HepG2 (cell line): ENCODE results near the gene KNCN. TPM values are rescaled to one million over a fixed set of nuclear protein-coding genes. Genes with fewer than 3 reads are reported as not detected.

Experiments used
- ATAC-seq: fragments of 200-7000 bp; cut with Tn5 transposase; 3 replicates; pipeline ENCODE4 v1.9.1; 2020; ENCODE audit warnings: mild to moderate bottlenecking, moderate library complexity
- BruUV-seq: library from RNA; stranded (reverse); fragments of 400-500 nt; replicated peaks from 2 replicates; lab custom pipeline; 2021; lab: Mats Ljungman, UMichigan
- CTCF ChIA-PET: fragments of 300-600 bp; formaldehyde crosslinking; extraction: SDS; loops from one replicate; lab custom pipeline; 2021; ENCODE audit warnings: low total read pairs, inconsistent platforms, low intra/inter-chr PET ratio; lab: Yijun Ruan, JAX
- POLR2A ChIA-PET: fragments of 350-600 bp; sonication (Branson Sonifier 250); formaldehyde crosslinking; loops from one replicate; lab custom pipeline; 2020; ENCODE audit warnings: antibody characterized with exemption, inconsistent platforms; lab: Yijun Ruan, JAX
- DNase-seq: peaks from one replicate; pipeline ENCODE4 v3.0.0-alpha.2; 2015; ENCODE audit warnings: low spot score
- FAIRE-seq: peaks from 3 replicates; lab custom pipeline; 2011; peaks lifted over from hg19 to GRCh38; lab: Jason Lieb, UNC
- H2AFZ ChIP-seq: one replicate; pipeline ENCODE4 v1.6.1; 2011; ENCODE audit warnings: low read length, inconsistent platforms
- H3K27ac ChIP-seq: fragments of 300-600 bp; 3 replicates; pipeline ENCODE4 v1.8.0; 2011; ENCODE audit warnings: mixed run types, mild to moderate bottlenecking, mixed read lengths, low read length, inconsistent platforms; ENCODE audit not compliant: insufficient read depth; ENCODE audit errors: extremely low read length
- H3K27me3 ChIP-seq, 2 experiments: fragments of 200-600 bp in 1 of 2; 2 replicates in 1 of 2; 3 replicates in 1 of 2; pipeline versions ENCODE4 v1.6.0 to v1.8.0; 2011; ENCODE audit warnings: low read length in 2 of 2, mild to moderate bottlenecking in 2 of 2, moderate library complexity in 2 of 2, inconsistent platforms in 1 of 2; ENCODE audit not compliant: insufficient read depth in 2 of 2, control insufficient read depth in 1 of 2
- H3K36me3 ChIP-seq, 2 experiments: fragments of 200-600 bp in 1 of 2; replicated peaks in 1 of 2; 2 replicates in 1 of 2; 3 replicates in 1 of 2; pipeline versions ENCODE4 v1.5.1 to v1.8.0; 2011; ENCODE audit warnings: low read length in 2 of 2, inconsistent platforms in 1 of 2; ENCODE audit not compliant: insufficient read depth in 2 of 2, control insufficient read depth in 1 of 2
- H3K4me1 ChIP-seq: 2 replicates; pipeline ENCODE4 v1.5.1; 2012; ENCODE audit warnings: low read length, inconsistent platforms; ENCODE audit not compliant: insufficient read depth
- H3K4me2 ChIP-seq: 2 replicates; pipeline ENCODE4 v1.6.0; 2011; ENCODE audit warnings: low read depth, low read length, inconsistent platforms
- H3K4me3 ChIP-seq, 3 experiments: fragments of 200-600 bp in 1 of 3; sonication (generic), shearing (Covaris generic) in 1 of 3; replicated peaks in 1 of 3; 2 replicates each; pipeline ENCODE4 v1.5.1; 2011 to 2016; ENCODE audit warnings: low read length in 3 of 3, inconsistent platforms in 2 of 3, low read depth in 2 of 3, mild to moderate bottlenecking in 2 of 3, control low read depth in 1 of 3, mixed read lengths in 1 of 3; ENCODE audit not compliant: insufficient read depth in 1 of 3
- H3K79me2 ChIP-seq: one replicate; pipeline ENCODE4 v1.6.1; 2011; ENCODE audit warnings: low read length, inconsistent platforms; ENCODE audit not compliant: insufficient read depth
- H3K9ac ChIP-seq: 2 replicates; pipeline ENCODE4 v1.6.0; 2011; ENCODE audit warnings: mild to moderate bottlenecking, low read depth, low read length, inconsistent platforms; ENCODE audit not compliant: insufficient read depth
- H3K9me3 ChIP-seq: 2 replicates; pipeline ENCODE4 v1.5.1; 2012; ENCODE audit warnings: mild to moderate bottlenecking, low read length
- H4K20me1 ChIP-seq: 2 replicates; pipeline ENCODE4 v1.6.0; 2011; ENCODE audit warnings: inconsistent platforms, mild to moderate bottlenecking, low read length, moderate library complexity; ENCODE audit not compliant: insufficient read depth
- ISX ChIP-seq: sonication (generic); formaldehyde crosslinking; conservative IDR thresholded peaks from 2 replicates; pipeline ENCODE4 v1.5.0; 2020; ENCODE audit warnings: missing genetic modification reagents
- MIER3 ChIP-seq: IDR thresholded peaks from 2 replicates; pipeline ENCODE4 v1.6.1; 2016; ENCODE audit warnings: missing compliant biosample characterization, borderline replicate concordance
- PHF8 ChIP-seq: sonication (generic); formaldehyde crosslinking; IDR thresholded peaks from 2 replicates; pipeline ENCODE4 v1.5.0; 2020; ENCODE audit warnings: missing genetic modification reagents
- PTBP1 ChIP-seq: fragments of 200-400 bp; formaldehyde crosslinking; IDR thresholded peaks from 2 replicates; pipeline ENCODE4 v1.6.1; 2018; ENCODE audit warnings: low read length, low read depth; ENCODE audit not compliant: poor library complexity, severe bottlenecking
- ZFP1 ChIP-seq: IDR thresholded peaks from 2 replicates; pipeline ENCODE4 v1.6.1; 2016
- ZNF136 ChIP-seq: sonication (generic); formaldehyde crosslinking; IDR thresholded peaks from 2 replicates; pipeline ENCODE4 v1.8.1; 2022; ENCODE audit warnings: low read depth, mild to moderate bottlenecking, moderate library complexity, missing genetic modification reagents
- ZNF138 ChIP-seq: sonication (generic); formaldehyde crosslinking; IDR thresholded peaks from 2 replicates; pipeline ENCODE4 v1.5.0; 2020; ENCODE audit warnings: mild to moderate bottlenecking, low read depth, missing genetic modification reagents
- ZNF468 ChIP-seq: sonication (generic); formaldehyde crosslinking; IDR thresholded peaks from 2 replicates; pipeline ENCODE4 v1.8.0; 2022; ENCODE audit warnings: mild to moderate bottlenecking, moderate library complexity, missing genetic modification reagents
- ZNF564 ChIP-seq: sonication (generic); formaldehyde crosslinking; IDR thresholded peaks from 2 replicates; pipeline ENCODE4 v1.8.1; 2023; ENCODE audit warnings: mild to moderate bottlenecking, missing genetic modification reagents
- ZNF768 ChIP-seq: sonication (generic); formaldehyde crosslinking; IDR thresholded peaks from 2 replicates; pipeline ENCODE4 v1.4.0; 2020; ENCODE audit warnings: missing genetic modification reagents
- ZNF850 ChIP-seq: sonication (generic); formaldehyde crosslinking; conservative IDR thresholded peaks from 2 replicates; pipeline ENCODE4 v1.9.0; 2021; ENCODE audit warnings: mild to moderate bottlenecking, missing genetic modification reagents
- WGBS: methylation state at CpG from one replicate; pipeline ENCODE4 v1.1.6; 2017; ENCODE audit warnings: low lambda C conversion rate; 5-methylcytosine and 5-hydroxymethylcytosine counted together
- in situ Hi-C: cut with HindIII; loops from 2 replicates; pipeline ENCODE4 v1.10.0; 2017; ENCODE audit warnings: low pct_unique_long_range_greater_than_20kb; ENCODE audit not compliant: extremely low pct_ligation_motif_present
- intact Hi-C: fragments of 100-400 bp; cut with micrococcal nuclease; formaldehyde crosslinking; loops from one replicate; pipeline ENCODE4 v1.10.0; 2022; ENCODE audit not compliant: unreplicated experiment
- polyA plus RNA-seq, 8 experiments: library from polyadenylated mRNA; depleted of rRNA in 3 of 8; stranded (reverse) in 7 of 8; unstranded in 1 of 8; fragments of >200 nt; fragmentation: Illumina TruSeq in 4 of 8; extraction: Trizol in 4 of 8; gene quantifications; 2 replicates each; pipeline versions ENCODE4 v1.2.1 to v1.2.3, GENCODE V29; 2011 to 2016; ENCODE audit warnings: low read depth in 4 of 8, missing spikeins in 1 of 8, mixed read lengths in 1 of 8; ENCODE audit not compliant: insufficient read depth in 1 of 8
- total RNA-seq, 5 experiments: library from RNA; depleted of rRNA; stranded (reverse); fragments of >200 nt; fragmentation: Illumina TruSeq; extraction: Trizol; gene quantifications; 2 replicates each; pipeline ENCODE4 v1.2.3, GENCODE V29; 2016; ENCODE audit warnings: low read depth in 1 of 5
- TF ChIP-seq, protein P1 (sequence below): IDR thresholded peaks from 2 replicates; pipeline ENCODE4 v1.6.1; 2016; ENCODE audit warnings: control low read depth
- TF ChIP-seq, protein P2 (sequence below): sonication (generic); formaldehyde crosslinking; IDR thresholded peaks from 2 replicates; pipeline ENCODE4 v1.4.0; 2020; ENCODE audit warnings: mild to moderate bottlenecking, missing genetic modification reagents

KNCN gene
- total and polyA plus RNA-seq, 2 of the 13 experiments (the other 11 are each of a cell fraction or from before 2014, with no cell fraction given): not detected

DNA sequence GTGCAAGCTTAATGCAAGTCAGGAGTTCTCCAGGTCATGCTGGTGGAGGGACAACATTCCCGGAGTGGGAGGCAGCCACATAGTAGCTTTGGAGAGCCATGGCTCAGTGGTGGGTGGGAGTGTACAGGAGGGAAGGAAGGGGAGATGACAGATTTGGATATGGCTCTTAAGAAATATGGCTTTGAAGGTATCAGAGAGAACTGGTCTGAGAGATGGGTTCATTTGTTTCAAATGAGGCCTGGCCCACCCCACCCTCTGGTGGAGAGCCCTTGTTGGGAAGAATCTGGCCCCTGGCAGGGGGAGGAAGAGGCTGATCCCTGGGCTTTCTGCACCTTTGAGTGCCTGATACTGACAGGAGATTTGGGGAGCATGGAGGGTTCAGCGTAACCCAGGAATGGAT lies 55.7 kb downstream of the KNCN start:
- TF ChIP-seq, protein P1, sequence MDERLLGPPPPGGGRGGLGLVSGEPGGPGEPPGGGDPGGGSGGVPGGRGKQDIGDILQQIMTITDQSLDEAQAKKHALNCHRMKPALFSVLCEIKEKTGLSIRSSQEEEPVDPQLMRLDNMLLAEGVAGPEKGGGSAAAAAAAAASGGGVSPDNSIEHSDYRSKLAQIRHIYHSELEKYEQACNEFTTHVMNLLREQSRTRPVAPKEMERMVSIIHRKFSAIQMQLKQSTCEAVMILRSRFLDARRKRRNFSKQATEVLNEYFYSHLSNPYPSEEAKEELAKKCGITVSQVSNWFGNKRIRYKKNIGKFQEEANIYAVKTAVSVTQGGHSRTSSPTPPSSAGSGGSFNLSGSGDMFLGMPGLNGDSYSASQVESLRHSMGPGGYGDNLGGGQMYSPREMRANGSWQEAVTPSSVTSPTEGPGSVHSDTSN (CRISPR knock-in tag): no peak
- no peak for TF ChIP-seq ZNF468
- no peak for TF ChIP-seq ZNF138 (CRISPR knock-in tag)
- no peak for TF ChIP-seq MIER3
- no peak for TF ChIP-seq PTBP1
- TF ChIP-seq ZNF768 (CRISPR knock-in tag): no peak
- no peak for TF ChIP-seq PHF8 (CRISPR knock-in tag)
- no peak for TF ChIP-seq ZFP1 (CRISPR knock-in tag)
- no peak for TF ChIP-seq ZNF564 (CRISPR knock-in tag)
- no peak for TF ChIP-seq ZNF136 (CRISPR knock-in tag)
- no peak for TF ChIP-seq ZNF850
- TF ChIP-seq ISX (CRISPR knock-in tag): no peak
- TF ChIP-seq, protein P2, sequence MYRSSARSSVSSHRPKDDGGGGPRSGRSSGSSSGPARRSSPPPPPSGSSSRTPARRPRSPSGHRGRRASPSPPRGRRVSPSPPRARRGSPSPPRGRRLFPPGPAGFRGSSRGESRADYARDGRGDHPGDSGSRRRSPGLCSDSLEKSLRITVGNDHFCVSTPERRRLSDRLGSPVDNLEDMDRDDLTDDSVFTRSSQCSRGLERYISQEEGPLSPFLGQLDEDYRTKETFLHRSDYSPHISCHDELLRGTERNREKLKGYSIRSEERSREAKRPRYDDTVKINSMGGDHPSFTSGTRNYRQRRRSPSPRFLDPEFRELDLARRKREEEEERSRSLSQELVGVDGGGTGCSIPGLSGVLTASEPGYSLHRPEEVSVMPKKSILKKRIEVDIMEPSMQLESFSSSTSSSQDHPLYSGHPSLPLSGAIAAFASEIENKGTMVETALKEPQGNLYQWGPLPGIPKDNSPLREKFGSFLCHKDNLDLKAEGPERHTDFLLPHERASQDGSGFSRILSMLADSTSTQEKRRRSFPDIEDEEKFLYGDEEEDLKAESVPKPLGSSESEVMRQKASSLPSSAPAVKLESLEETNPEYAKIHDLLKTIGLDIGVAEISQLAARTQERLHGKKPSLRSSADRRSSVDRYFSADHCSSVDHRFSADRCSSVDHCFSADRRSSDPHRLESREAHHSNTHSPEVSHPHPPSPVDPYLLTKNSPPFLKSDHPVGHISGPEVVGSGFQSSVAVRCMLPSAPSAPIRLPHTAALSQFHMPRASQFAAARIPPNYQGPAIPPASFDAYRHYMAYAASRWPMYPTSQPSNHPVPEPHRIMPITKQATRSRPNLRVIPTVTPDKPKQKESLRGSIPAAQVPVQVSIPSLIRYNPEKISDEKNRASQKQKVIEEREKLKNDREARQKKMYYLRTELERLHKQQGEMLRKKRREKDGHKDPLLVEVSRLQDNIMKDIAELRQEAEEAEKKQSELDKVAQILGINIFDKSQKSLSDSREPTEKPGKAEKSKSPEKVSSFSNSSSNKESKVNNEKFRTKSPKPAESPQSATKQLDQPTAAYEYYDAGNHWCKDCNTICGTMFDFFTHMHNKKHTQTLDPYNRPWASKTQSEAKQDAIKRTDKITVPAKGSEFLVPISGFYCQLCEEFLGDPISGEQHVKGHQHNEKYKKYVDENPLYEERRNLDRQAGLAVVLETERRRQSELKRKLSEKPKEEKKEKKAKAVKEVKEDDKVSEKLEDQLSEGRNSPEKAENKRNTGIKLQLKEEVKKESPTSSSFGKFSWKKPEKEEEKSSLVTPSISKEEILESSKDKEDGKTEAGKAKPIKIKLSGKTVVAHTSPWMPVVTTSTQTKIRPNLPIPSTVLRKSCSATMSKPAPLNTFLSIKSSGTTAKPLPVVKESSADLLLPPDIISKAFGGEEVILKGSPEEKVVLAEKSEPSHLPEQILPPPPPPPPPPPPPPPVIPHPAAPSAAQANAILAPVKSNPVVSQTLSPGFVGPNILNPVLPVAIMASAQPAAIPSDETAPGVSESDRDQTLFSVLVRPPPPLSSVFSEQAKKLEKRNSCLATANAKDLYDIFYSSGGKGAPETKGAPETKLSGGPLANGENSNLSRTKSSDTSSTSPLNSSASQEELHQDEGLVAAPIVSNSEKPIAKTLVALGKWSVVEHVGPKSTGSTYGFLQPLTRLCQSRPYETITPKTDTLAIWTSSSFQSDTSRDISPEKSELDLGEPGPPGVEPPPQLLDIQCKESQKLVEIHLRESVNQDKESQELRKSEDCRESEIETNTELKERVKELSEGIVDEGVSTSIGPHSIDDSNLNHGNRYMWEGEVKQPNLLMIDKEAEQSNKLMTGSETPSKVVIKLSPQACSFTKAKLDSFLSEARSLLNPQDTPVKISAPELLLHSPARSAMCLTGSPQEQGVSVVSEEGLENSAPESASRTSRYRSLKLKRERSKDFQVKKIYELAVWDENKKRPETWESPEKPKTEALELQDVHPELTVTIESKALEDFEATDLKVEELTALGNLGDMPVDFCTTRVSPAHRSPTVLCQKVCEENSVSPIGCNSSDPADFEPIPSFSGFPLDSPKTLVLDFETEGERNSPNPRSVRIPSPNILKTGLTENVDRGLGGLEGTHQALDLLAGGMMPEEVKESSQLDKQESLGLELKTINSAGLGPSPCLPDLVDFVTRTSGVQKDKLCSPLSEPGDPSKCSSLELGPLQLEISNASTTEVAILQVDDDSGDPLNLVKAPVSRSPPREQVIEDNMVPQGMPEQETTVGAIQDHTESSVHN (CRISPR knock-in tag): no peak
- Histone ChIP-seq H3K4me3 (no peak overlapping the region), H3K4me2 (no peak overlapping the region), H3K36me3 (no peaks in the 10 kb centered on the region), H3K4me1 (no peaks in the 10 kb centered on the region), H3K9ac (no peak overlapping the region), H3K9me3 (no peaks in the 10 kb centered on the region), H3K27me3 (peaks cover 10 to 64% of the 10 kb centered on the region in 2 experiments), H4K20me1 (no peaks in the 10 kb centered on the region; the same call in 1 of the 2 replicates), H2AFZ (no peak overlapping the region), H3K27ac (no peak overlapping the region), H3K79me2 (no peaks in the 10 kb centered on the region)
- CTCF ChIA-PET: no interaction called here
- intact Hi-C loops: no loop called here
- ATAC-seq: no peak
- no peak for DNase-seq
- POLR2A ChIA-PET: no interaction called here
- in situ Hi-C loops: no loop called here
- FAIRE-seq: no peak
- WGBS: 88% methylated on average over 1 of the region's 2 CpGs
- no TSS peak for BruUV-seq
